Ishikawa (cell line): ENCODE results near the gene C16orf46.

Source experiments
- CEBPB ChIP-seq: IDR thresholded peaks from 2 replicates; pipeline ENCODE4 v1.6.1; 2012
- CREB1 ChIP-seq: IDR thresholded peaks from 2 replicates; pipeline ENCODE4 v1.6.1; 2012; ENCODE audit warnings: low read depth
- EGR1 ChIP-seq: IDR thresholded peaks from 2 replicates; pipeline ENCODE4 v1.6.1; 2012
- EP300 ChIP-seq: IDR thresholded peaks from 2 replicates; pipeline ENCODE4 v1.6.1; 2012; ENCODE audit warnings: borderline replicate concordance
- FOXM1 ChIP-seq: IDR thresholded peaks from 2 replicates; pipeline ENCODE4 v1.6.1; 2012; ENCODE audit warnings: low read depth, borderline replicate concordance
- NFIC ChIP-seq: IDR thresholded peaks from 2 replicates; pipeline ENCODE4 v1.6.1; 2012
- RAD21 ChIP-seq: IDR thresholded peaks from 2 replicates; pipeline ENCODE4 v1.6.1; 2012; ENCODE audit warnings: low read depth
- TAF1 ChIP-seq: IDR thresholded peaks from 2 replicates; pipeline ENCODE4 v1.6.1; 2012; ENCODE audit warnings: low read depth, mild to moderate bottlenecking
- TCF12 ChIP-seq: IDR thresholded peaks from 2 replicates; pipeline ENCODE4 v1.6.1; 2012; ENCODE audit warnings: low read depth
- TEAD4 ChIP-seq: IDR thresholded peaks from 2 replicates; pipeline ENCODE4 v1.6.1; 2012
- YY1 ChIP-seq: IDR thresholded peaks from 2 replicates; pipeline ENCODE4 v1.6.1; 2012; ENCODE audit warnings: low read depth
- ZBTB7A ChIP-seq: IDR thresholded peaks from 2 replicates; pipeline ENCODE4 v1.6.1; 2012; ENCODE audit warnings: low read depth
- TF ChIP-seq, protein P1 (sequence below): IDR thresholded peaks from 2 replicates; pipeline ENCODE4 v1.6.1; 2012; ENCODE audit warnings: low read depth, mild to moderate bottlenecking
- TF ChIP-seq, protein P2 (sequence below): IDR thresholded peaks from 2 replicates; pipeline ENCODE4 v1.6.1; 2012
- TF ChIP-seq, protein P3 (sequence below): IDR thresholded peaks from 2 replicates; pipeline ENCODE4 v1.6.1; 2012

The C16orf46 gene

DNA sequence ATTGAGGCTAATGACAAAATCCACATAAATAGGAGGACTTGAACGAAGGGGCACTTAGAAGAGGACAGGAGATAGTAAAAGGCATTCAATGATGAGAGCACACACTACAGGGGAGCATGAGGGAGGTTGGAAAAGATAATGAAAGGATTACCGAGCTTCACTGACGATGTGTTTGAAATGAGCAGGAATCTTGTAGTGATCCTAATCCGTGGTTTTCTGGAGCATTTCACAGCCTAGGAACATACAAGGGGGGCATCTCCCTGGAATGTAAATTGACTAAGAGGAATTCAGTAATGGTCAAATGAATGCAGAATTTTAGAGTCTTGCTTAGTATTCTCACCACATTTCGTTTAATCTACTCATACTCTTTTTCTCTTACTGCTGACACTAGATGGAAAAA is 36.2 kb downstream of the C16orf46 start:
- TF ChIP-seq TEAD4 (no peak), NFIC (no peak), CEBPB (no peak), TCF12 (no peak), YY1 (no peak)
- TF ChIP-seq, protein P1, sequence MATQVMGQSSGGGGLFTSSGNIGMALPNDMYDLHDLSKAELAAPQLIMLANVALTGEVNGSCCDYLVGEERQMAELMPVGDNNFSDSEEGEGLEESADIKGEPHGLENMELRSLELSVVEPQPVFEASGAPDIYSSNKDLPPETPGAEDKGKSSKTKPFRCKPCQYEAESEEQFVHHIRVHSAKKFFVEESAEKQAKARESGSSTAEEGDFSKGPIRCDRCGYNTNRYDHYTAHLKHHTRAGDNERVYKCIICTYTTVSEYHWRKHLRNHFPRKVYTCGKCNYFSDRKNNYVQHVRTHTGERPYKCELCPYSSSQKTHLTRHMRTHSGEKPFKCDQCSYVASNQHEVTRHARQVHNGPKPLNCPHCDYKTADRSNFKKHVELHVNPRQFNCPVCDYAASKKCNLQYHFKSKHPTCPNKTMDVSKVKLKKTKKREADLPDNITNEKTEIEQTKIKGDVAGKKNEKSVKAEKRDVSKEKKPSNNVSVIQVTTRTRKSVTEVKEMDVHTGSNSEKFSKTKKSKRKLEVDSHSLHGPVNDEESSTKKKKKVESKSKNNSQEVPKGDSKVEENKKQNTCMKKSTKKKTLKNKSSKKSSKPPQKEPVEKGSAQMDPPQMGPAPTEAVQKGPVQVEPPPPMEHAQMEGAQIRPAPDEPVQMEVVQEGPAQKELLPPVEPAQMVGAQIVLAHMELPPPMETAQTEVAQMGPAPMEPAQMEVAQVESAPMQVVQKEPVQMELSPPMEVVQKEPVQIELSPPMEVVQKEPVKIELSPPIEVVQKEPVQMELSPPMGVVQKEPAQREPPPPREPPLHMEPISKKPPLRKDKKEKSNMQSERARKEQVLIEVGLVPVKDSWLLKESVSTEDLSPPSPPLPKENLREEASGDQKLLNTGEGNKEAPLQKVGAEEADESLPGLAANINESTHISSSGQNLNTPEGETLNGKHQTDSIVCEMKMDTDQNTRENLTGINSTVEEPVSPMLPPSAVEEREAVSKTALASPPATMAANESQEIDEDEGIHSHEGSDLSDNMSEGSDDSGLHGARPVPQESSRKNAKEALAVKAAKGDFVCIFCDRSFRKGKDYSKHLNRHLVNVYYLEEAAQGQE = no peak

DNA sequence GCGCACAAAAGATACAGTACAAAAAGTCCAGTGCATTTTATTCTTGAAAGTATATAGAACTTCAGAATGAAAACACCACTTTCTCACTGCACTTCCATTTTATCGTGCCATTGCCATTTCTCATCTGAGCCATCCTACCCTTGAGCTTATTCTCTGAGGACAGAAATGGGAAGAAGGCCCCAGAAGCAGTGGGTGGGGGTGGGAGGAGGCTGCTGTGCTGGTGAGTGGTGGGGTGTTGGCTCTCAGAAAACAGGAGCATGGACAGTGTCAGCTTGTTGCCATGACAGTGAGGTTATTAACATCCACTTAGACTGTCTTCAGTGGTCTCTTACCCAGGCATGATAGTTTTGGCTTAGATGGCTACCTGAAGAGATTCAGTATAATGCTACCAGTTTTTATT is 36.9 kb downstream of the C16orf46 start:
- TF ChIP-seq YY1 = no peak

DNA sequence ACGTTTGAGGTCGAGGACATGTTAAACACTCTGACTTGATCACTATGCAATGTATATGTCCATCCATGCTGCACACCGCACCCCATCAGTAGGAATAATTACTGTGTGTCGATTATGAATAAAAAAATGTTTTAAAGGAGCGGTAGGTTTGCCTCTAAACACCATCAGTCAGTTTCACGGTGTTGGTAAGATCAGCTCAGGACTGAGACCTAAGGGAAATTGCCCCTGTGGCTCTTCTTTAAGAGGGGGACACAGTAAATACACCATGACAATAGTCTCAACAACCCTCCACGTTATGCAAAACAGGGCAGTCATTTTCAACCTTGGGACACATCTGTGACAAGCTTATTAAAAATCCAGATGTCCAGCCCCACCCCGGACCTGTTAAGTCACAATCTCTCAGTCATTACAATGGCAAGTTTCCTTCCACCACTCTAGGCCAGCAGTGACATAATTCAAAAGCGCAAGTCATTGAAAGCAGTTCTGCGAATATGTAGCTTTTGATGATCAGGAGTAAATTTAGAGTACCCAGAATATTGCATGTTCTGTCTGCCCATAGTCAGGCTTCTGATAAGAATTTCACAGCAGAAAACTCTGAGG is 40.2 kb downstream of the C16orf46 start:
- TF ChIP-seq, protein P1 = no peak
- no peak for TF ChIP-seq CREB1
- no peak for TF ChIP-seq TCF12

DNA sequence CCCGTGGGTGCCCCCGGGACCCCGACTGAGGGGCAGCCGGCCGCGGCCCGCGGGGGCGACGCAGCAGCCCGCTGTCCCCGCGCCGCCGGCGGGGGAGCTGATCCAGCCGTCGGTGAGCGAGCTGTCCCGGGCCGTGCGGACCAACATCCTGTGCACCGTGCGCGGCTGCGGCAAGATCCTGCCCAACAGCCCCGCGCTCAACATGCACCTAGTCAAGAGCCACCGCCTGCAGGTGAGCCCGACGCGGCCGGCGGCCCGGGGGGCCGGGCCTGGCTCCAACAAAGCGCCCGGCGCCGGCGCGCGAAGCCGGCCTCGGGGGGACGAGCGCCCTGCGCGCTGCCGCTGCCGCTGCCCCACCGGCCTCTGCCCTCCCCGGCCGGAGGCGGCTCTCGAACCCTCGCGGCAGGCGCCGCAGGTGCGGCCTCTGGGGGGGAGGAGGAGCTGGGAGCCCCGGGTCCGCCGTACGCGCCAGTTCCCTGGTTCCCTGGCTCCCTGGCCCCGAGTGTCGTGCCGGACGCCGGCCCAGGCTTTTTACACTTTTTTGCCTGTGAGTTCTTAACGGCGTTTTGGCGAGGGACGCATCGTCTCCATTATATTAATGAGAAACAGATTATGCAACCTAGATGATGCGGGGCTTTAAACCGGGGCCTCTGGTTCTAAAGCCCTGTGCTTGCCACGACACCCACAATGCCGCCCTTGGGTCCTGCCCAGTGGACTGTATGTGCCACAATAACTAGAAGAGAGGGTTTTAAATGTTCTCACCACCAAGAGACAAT is 40.9 kb downstream of the C16orf46 start:
- no peak for TF ChIP-seq EP300
- TF ChIP-seq TAF1 = peak; percentile 36; the same call in 1 of the 2 replicates
- TF ChIP-seq FOXM1 = no peak
- TF ChIP-seq CREB1 = no peak
- TF ChIP-seq EGR1 = no peak

DNA sequence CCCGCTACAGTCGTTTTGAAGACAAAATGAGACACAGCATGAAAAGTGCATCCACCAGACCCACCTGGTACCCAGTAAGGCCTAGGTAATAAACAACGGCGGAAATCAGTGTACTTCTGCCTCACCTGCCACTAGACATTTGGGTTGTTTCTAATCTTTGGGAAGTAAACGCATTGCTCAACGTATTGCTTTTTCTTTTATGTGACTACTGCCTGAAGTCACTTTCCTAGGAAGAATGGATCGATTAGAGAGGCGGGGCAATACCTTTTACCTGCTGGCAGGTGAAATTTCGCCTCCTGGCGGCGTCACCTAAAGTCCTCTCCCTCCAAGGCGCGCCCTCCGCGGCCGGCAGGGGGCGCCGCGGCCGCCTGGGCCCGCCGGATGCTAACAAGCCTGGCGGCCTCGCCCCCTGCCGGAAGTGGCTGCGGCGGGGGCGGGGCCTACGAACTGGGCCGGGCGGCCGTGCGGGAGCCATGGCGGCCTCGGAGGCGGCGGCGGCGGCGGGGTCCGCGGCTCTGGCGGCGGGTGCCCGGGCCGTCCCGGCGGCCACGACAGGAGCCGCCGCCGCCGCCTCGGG is 41.6 kb downstream of the C16orf46 start, which contains the start of gene ATMIN:
TSS of gene ATMIN (plus strand) at position 445 of the 577 bp plus-strand sequence. CDS start at position 474, 29 bp downstream.
- TF ChIP-seq, protein P2, sequence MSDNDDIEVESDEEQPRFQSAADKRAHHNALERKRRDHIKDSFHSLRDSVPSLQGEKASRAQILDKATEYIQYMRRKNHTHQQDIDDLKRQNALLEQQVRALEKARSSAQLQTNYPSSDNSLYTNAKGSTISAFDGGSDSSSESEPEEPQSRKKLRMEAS = no peak
- 0 out of 2 replicates have a peak, but pooled peaks have one; percentile 4 for TF ChIP-seq NFIC
- no peak for TF ChIP-seq EGR1
- no peak for TF ChIP-seq TEAD4
- peak; percentile 80; the same call in 1 of the 2 replicates for TF ChIP-seq YY1
- no peak for TF ChIP-seq CEBPB
- TF ChIP-seq CREB1 = no peak
- TF ChIP-seq TAF1 = peak; percentile 49; the same call in 1 of the 2 replicates
- TF ChIP-seq FOXM1 = no peak
- TF ChIP-seq, protein P1 = no peak
- TF ChIP-seq ZBTB7A = no peak
- no peak for TF ChIP-seq TCF12
- TF ChIP-seq EP300 = no peak
- TF ChIP-seq RAD21 = peak; percentile 51; the same call in 1 of the 2 replicates
- TF ChIP-seq, protein P3, sequence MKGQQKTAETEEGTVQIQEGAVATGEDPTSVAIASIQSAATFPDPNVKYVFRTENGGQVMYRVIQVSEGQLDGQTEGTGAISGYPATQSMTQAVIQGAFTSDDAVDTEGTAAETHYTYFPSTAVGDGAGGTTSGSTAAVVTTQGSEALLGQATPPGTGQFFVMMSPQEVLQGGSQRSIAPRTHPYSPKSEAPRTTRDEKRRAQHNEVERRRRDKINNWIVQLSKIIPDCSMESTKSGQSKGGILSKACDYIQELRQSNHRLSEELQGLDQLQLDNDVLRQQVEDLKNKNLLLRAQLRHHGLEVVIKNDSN = no peak
